OCI-LY7 (cell line): ENCODE data around the gene NFATC3. TPM values are rescaled to one million over a fixed set of nuclear protein-coding genes. Genes with fewer than 3 reads are reported as not detected.

Experiments
- BruUV-seq: library from RNA; stranded (reverse); fragments of 400-500 nt; replicated peaks from 2 replicates; lab custom pipeline; 2021; lab: Mats Ljungman, UMichigan
- CTCF ChIA-PET: fragments of 300-600 bp; sonication (Branson Sonifier 250); formaldehyde crosslinking; loops from one replicate; lab custom pipeline; 2022; ENCODE audit warnings: antibody characterized with exemption; ENCODE audit not compliant: unreplicated experiment; lab: Charles Lee
- POLR2A ChIA-PET: fragments of 300-600 bp; sonication (Branson Sonifier 250); formaldehyde crosslinking; loops from one replicate; lab custom pipeline; 2022; ENCODE audit warnings: antibody characterized with exemption; lab: Charles Lee
- DNase-seq: peaks from one replicate; pipeline ENCODE4 v3.0.0-alpha.2; 2015; ENCODE audit warnings: low spot score
- H2AFZ ChIP-seq: fragments of 200-600 bp; sonication (generic), shearing (Covaris generic); 2 replicates; pipeline ENCODE4 v1.6.1; 2014; ENCODE audit warnings: mild to moderate bottlenecking, antibody characterized with exemption, low read length, moderate library complexity
- H3K27ac ChIP-seq: fragments of 200-600 bp; sonication (generic); 2 replicates; pipeline ENCODE4 v1.5.1; 2014; ENCODE audit warnings: mixed run types, low read depth, mild to moderate bottlenecking, moderate library complexity, low read length, inconsistent platforms; ENCODE audit not compliant: poor library complexity, severe bottlenecking
- H3K36me3 ChIP-seq: fragments of 200-600 bp; sonication (generic); 2 replicates; pipeline ENCODE4 v1.6.1; 2014; ENCODE audit warnings: mild to moderate bottlenecking, antibody characterized with exemption, low read length, moderate library complexity, mixed read lengths; ENCODE audit not compliant: insufficient read depth
- H3K4me1 ChIP-seq: fragments of 200-600 bp; sonication (generic); 2 replicates; pipeline ENCODE4 v1.5.1; 2014; ENCODE audit warnings: mild to moderate bottlenecking, low read length; ENCODE audit not compliant: insufficient read depth, poor library complexity, severe bottlenecking
- H3K4me2 ChIP-seq: fragments of 200-600 bp; sonication (generic); 2 replicates; pipeline ENCODE4 v1.6.1; 2014; ENCODE audit warnings: mild to moderate bottlenecking, low read length
- H3K4me3 ChIP-seq: fragments of 200-600 bp; sonication (generic); 2 replicates; pipeline ENCODE4 v1.5.1; 2014; ENCODE audit warnings: mild to moderate bottlenecking, low read depth, low read length; ENCODE audit not compliant: poor library complexity, severe bottlenecking
- H3K79me2 ChIP-seq: fragments of 200-600 bp; sonication (generic); 2 replicates; pipeline ENCODE4 v1.6.1; 2016; ENCODE audit warnings: low read depth, mild to moderate bottlenecking, low read length, moderate library complexity, mixed read lengths; ENCODE audit not compliant: insufficient read depth
- H3K9me2 ChIP-seq: fragments of 200-600 bp; sonication (generic); 2 replicates; pipeline ENCODE4 v1.6.1; 2016; ENCODE audit warnings: mild to moderate bottlenecking, low read length, mixed read lengths; ENCODE audit not compliant: insufficient read depth
- H3K9me3 ChIP-seq: fragments of 200-600 bp; sonication (generic); 2 replicates; pipeline ENCODE4 v1.6.1; 2014; ENCODE audit warnings: mild to moderate bottlenecking, mixed run types, low read length, mixed read lengths
- H4K20me1 ChIP-seq: fragments of 200-600 bp; sonication (generic); 2 replicates; pipeline ENCODE4 v1.6.1; 2014; ENCODE audit warnings: mild to moderate bottlenecking, antibody characterized with exemption, low read length, moderate library complexity, mixed read lengths; ENCODE audit not compliant: insufficient read depth
- EZH2phosphoT487 ChIP-seq: fragments of 200-600 bp; sonication (generic); IDR thresholded peaks from 2 replicates; pipeline ENCODE4 v1.6.1; 2018; ENCODE audit warnings: low read depth, borderline replicate concordance, mild to moderate bottlenecking, mixed run types, antibody characterized with exemption, low read length, moderate library complexity, mixed read lengths
- intact Hi-C: fragments of 100-400 bp; cut with micrococcal nuclease; formaldehyde crosslinking; loops from one replicate; pipeline ENCODE4 v1.10.0; 2022; ENCODE audit not compliant: unreplicated experiment
- total RNA-seq, 2 experiments: library from RNA; depleted of rRNA in 1 of 2; stranded (reverse); fragments of >200 nt in 1 of 2; shearing (Covaris generic) in 1 of 2; gene quantifications; 2 replicates each; pipeline ENCODE4 v1.2.3, GENCODE V29; 2014 to 2022
- TF ChIP-seq, protein P1 (sequence below): fragments of 200-600 bp; sonication (generic); conservative IDR thresholded peaks from 2 replicates; pipeline ENCODE4 v1.5.1; 2014; ENCODE audit warnings: mild to moderate bottlenecking, antibody characterized with exemption, low read length, moderate library complexity, mixed read lengths

The NFATC3 gene
- total RNA-seq, 2 experiments from 2014 or later, result 73.4 to 76.0 TPM

DNA sequence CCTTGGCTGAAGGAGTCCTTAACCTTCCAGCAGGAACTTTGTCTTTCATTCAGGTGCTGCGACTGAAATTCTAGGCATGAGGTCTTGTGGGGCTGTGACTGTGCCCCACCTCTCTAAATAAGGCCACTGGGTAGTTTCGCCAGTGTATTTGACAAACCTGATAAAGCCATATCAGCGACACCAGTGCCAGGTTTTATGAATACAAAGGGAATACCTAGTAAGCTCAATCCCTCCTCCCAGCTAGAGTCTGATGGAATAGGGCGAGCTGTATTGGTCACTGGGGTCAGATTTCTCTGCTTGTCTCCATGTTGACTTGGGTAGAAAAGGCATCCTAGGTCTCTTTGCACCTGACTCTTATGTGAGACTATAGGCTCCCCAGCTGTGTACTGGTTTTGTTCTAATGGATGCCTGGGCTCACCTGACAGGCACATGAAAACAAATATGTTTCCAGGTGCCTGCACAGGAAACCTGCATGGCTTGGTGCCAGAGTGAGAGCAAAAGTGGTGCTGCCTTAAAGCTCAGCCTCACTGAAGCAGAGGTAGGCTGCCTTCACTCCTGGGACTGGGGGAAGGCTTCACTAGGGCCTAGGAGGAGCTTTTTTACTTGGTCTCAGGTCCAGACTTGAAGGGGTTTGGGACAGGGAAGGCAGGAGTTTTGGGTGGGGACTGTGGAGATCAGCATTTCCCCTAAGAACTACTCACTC lies 187.5 kb downstream of the NFATC3 start:
- peak overlapping the region; percentile 15 for H3K4me3 ChIP-seq
- POLR2A ChIA-PET, result interaction anchor here (0.5 to 2.2 kb wide), 16 partner anchors 9 to 955 kb away, joined by 3 to 17 read pairs (median 4); partner anchors contain the start of genes NFATC3, PRMT7, SLC7A6 and SLC7A6OS
- H3K4me1 ChIP-seq, result peaks cover 66% of the 10 kb centered on the region
- H3K36me3 ChIP-seq, result peaks cover 84% of the 10 kb centered on the region
- peaks cover 5% of the 10 kb centered on the region; the same call in 1 of the 2 replicates for H4K20me1 ChIP-seq
- TF ChIP-seq EZH2phosphoT487, result no peak
- TF ChIP-seq, protein P1, sequence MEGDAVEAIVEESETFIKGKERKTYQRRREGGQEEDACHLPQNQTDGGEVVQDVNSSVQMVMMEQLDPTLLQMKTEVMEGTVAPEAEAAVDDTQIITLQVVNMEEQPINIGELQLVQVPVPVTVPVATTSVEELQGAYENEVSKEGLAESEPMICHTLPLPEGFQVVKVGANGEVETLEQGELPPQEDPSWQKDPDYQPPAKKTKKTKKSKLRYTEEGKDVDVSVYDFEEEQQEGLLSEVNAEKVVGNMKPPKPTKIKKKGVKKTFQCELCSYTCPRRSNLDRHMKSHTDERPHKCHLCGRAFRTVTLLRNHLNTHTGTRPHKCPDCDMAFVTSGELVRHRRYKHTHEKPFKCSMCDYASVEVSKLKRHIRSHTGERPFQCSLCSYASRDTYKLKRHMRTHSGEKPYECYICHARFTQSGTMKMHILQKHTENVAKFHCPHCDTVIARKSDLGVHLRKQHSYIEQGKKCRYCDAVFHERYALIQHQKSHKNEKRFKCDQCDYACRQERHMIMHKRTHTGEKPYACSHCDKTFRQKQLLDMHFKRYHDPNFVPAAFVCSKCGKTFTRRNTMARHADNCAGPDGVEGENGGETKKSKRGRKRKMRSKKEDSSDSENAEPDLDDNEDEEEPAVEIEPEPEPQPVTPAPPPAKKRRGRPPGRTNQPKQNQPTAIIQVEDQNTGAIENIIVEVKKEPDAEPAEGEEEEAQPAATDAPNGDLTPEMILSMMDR, result no peak
- H3K9me2 ChIP-seq, result no peaks in the 10 kb centered on the region
- H3K9me3 ChIP-seq, result no peaks in the 10 kb centered on the region
- no TSS peak for BruUV-seq
- CTCF ChIA-PET, result interaction anchor here (0.6 to 1.9 kb wide), 4 partner anchors 9 to 15 kb away, joined by 4 to 13 read pairs (median 6); partner anchors contain the start of gene SLC7A6
- H3K4me2 ChIP-seq, result peak overlapping the region; percentile 64
- peak overlapping the region; percentile 79 for H3K27ac ChIP-seq
- intact Hi-C loops, result no loop called here
- H3K79me2 ChIP-seq, result peaks cover 81% of the 10 kb centered on the region
- H2AFZ ChIP-seq, result no peak overlapping the region
- peak; percentile 82 for DNase-seq

DNA sequence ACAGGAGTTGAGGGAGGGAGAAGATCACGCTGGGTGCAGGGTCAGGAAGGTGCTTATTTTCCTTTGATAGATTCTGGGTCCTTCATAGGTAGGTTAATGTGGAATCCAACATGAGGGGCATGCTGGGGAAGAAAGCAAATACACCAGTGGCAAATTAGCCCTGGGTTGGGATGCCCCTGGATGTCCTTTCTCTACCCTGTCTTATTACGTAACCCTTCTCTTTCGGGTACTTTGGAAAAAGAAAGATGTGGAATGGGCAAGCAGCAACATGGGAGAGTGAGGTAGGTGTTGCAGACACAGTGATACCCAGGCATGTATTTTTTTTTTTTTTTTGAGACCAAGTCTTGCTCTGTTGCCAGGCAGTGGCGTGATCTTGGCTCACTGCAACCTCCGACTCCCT lies 188.3 kb downstream of the NFATC3 start:
- ChIA-PET POLR2A (interaction anchor here (0.9 to 2.2 kb wide), 8 partner anchors 9 to 189 kb away, joined by 3 to 17 read pairs (median 6); partner anchors contain the start of genes NFATC3, PRMT7, SLC7A6 and SLC7A6OS), CTCF (interaction anchor here (1.3 to 1.9 kb wide), 3 partner anchors 10 to 12 kb away, joined by 6 to 13 read pairs (median 6); partner anchors contain the start of gene SLC7A6)
- DNase-seq, result no peak
- no peak overlapping the region for H2AFZ ChIP-seq
- TF ChIP-seq EZH2phosphoT487, result no peak
- TF ChIP-seq, protein P1, result no peak
- H3K36me3 ChIP-seq, result peaks cover 76% of the 10 kb centered on the region
- H3K9me2 ChIP-seq, result no peaks in the 10 kb centered on the region
- peaks cover 60% of the 10 kb centered on the region for H3K4me1 ChIP-seq
- peak overlapping the region; percentile 79 for H3K27ac ChIP-seq
- peaks cover 73% of the 10 kb centered on the region for H3K79me2 ChIP-seq
- peak overlapping the region; percentile 64 for H3K4me2 ChIP-seq
- H3K4me3 ChIP-seq, result peak overlapping the region; percentile 15
- no TSS peak for BruUV-seq
- H4K20me1 ChIP-seq, result 0 out of 2 replicates have a peak, but pooled peaks cover 5% of the 10 kb centered on the region
- no peaks in the 10 kb centered on the region for H3K9me3 ChIP-seq
- intact Hi-C loops, result no loop called here
